Keratinocyte (primary cell): ENCODE measurements around the gene PSG7. TPM values are rescaled to one million over a fixed set of nuclear protein-coding genes. Genes with fewer than 3 reads are reported as not detected.
A peak's percentile ranks its signal among the peaks of the same experiment; 100 is the strongest.
"Not testable (repeated sequence)": the region's sequence is repeated elsewhere in the genome, so short reads cannot be mapped to it uniquely, and the experiment has no call there.

ENCODE experiments used
- DNase-seq: peaks from one replicate; pipeline ENCODE4 v3.0.0-alpha.2; 2011; ENCODE audit warnings: low read depth, missing footprints, low spot score
- FAIRE-seq: peaks from 2 replicates; lab custom pipeline; 2011; peaks lifted over from hg19 to GRCh38; lab: Jason Lieb, UNC
- H2AFZ ChIP-seq: 2 replicates; pipeline ENCODE4 v1.6.0; 2012; ENCODE audit warnings: low read length, control low read depth, inconsistent platforms; ENCODE audit not compliant: control insufficient read depth
- H3K27ac ChIP-seq: 2 replicates; pipeline ENCODE4 v1.5.1; 2011; ENCODE audit warnings: low read length; ENCODE audit not compliant: control insufficient read depth, insufficient read depth
- H3K27me3 ChIP-seq: 3 replicates; pipeline ENCODE4 v1.6.0; 2011; ENCODE audit warnings: low read length; ENCODE audit not compliant: control insufficient read depth, insufficient read depth; ENCODE audit errors: extremely low read depth
- H3K36me3 ChIP-seq, 2 experiments: 2 replicates in 1 of 2; 3 replicates in 1 of 2; pipeline ENCODE4 v1.5.1; 2011; ENCODE audit warnings: low read length in 2 of 2, mild to moderate bottlenecking in 1 of 2; ENCODE audit not compliant: control insufficient read depth in 2 of 2, insufficient read depth in 2 of 2; ENCODE audit errors: extremely low read depth in 1 of 2
- H3K4me1 ChIP-seq: 3 replicates; pipeline ENCODE4 v1.5.1; 2011; ENCODE audit warnings: low read length; ENCODE audit not compliant: control insufficient read depth, insufficient read depth; ENCODE audit errors: extremely low read depth
- H3K4me2 ChIP-seq: 3 replicates; pipeline ENCODE4 v1.6.0; 2011; ENCODE audit warnings: low read depth, low read length; ENCODE audit not compliant: control insufficient read depth, insufficient read depth; ENCODE audit errors: extremely low read depth
- H3K4me3 ChIP-seq, 3 experiments: fragments of 200-600 bp in 1 of 3; sonication (generic) in 1 of 3; 2 replicates in 2 of 3; 3 replicates in 1 of 3; pipeline ENCODE4 v1.5.1; 2011 to 2016; ENCODE audit warnings: low read length in 3 of 3, mild to moderate bottlenecking in 3 of 3, control low read depth in 2 of 3, inconsistent platforms in 1 of 3, low read depth in 1 of 3, mixed read lengths in 1 of 3, mixed run types in 1 of 3, moderate library complexity in 1 of 3; ENCODE audit not compliant: control insufficient read depth in 2 of 3, insufficient read depth in 2 of 3; ENCODE audit errors: extremely low read depth in 1 of 3
- H3K79me2 ChIP-seq: 2 replicates; pipeline ENCODE4 v1.6.0; 2012; ENCODE audit warnings: low read length; ENCODE audit not compliant: control insufficient read depth, insufficient read depth
- H3K9ac ChIP-seq: 3 replicates; pipeline ENCODE4 v1.6.0; 2011; ENCODE audit warnings: low read length; ENCODE audit not compliant: control insufficient read depth, insufficient read depth; ENCODE audit errors: extremely low read depth
- H3K9me1 ChIP-seq: 3 replicates; pipeline ENCODE4 v1.6.0; 2011; ENCODE audit warnings: low read length; ENCODE audit not compliant: control insufficient read depth, insufficient read depth; ENCODE audit errors: extremely low read depth
- H3K9me3 ChIP-seq: 2 replicates; pipeline ENCODE4 v1.5.1; 2012; ENCODE audit warnings: low read depth, low read length; ENCODE audit not compliant: control insufficient read depth
- H4K20me1 ChIP-seq: 3 replicates; pipeline ENCODE4 v1.6.0; 2011; ENCODE audit warnings: low read length; ENCODE audit not compliant: control insufficient read depth, insufficient read depth; ENCODE audit errors: extremely low read depth
- CTCF ChIP-seq, 3 experiments: IDR thresholded peaks in 1 of 3; conservative IDR thresholded peaks in 1 of 3; optimal IDR thresholded peaks in 1 of 3; 2 replicates in 2 of 3; 3 replicates in 1 of 3; pipeline versions ENCODE3 to v1.5.1; 2011; ENCODE audit warnings: low read length in 3 of 3, mild to moderate bottlenecking in 3 of 3, moderate library complexity in 2 of 3, control low read depth in 1 of 3, inconsistent platforms in 1 of 3; ENCODE audit not compliant: insufficient read depth in 2 of 3; ENCODE audit errors: extremely low read depth in 1 of 3
- EZH2 ChIP-seq: IDR thresholded peaks from one replicate; pipeline ENCODE4 v1.6.1; 2012; ENCODE audit warnings: inconsistent platforms, mild to moderate bottlenecking, low read length, moderate library complexity
- dilution Hi-C: fragments of 300-500 bp; cut with MboI; formaldehyde crosslinking; loops from one replicate; pipeline ENCODE4 v1.7.0; 2020; ENCODE audit warnings: low sequenced_read_pairs; ENCODE audit not compliant: extremely low pct_ligation_motif_present
- polyA plus RNA-seq, 5 experiments: library from polyadenylated mRNA; depleted of rRNA in 3 of 5; stranded (reverse) in 3 of 5; stranded (forward) in 1 of 5; unstranded in 1 of 5; fragments of >200 nt; gene quantifications; 1 replicate in 1 of 5; 2 replicates in 3 of 5; 3 replicates in 1 of 5; pipeline versions ENCODE4 v1.2.1 to v1.2.3, GENCODE V29; 2011 to 2012; ENCODE audit warnings: missing spikeins in 2 of 5, low read depth in 1 of 5, low replicate concordance in 1 of 5

The PSG7 gene
- polyA plus RNA-seq, 1 donor (not counting 4 experiments of a cell fraction or from before 2014, with no cell fraction given), result not detected

DNA sequence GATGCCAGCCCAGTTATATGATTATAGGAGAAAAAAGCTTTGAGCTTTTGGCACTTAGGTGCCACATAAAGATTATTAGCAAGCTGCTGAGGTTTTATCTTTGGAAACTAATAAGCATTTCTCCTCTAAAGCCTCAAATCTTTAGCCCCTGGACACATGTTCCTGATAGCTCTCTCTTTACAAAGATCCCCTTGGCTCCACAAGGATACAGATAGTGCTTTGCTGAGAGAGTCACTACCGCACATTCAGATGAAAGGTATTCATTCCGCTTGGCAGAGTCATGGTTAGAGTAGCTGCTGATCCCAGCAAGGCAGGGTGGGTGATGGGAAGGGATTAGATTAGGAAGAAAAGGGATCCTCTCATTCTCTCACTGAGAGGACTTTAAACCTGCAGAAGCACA is 28.2 kb upstream of the PSG7 start:
- Histone ChIP-seq H3K9ac (no peak overlapping the region), H3K79me2 (no peaks in the 10 kb centered on the region), H3K9me1 (no peaks in the 10 kb centered on the region), H3K27ac (peak overlapping the region; percentile 37), H3K4me3 (no peak overlapping the region), H2AFZ (no peak overlapping the region), H3K4me2 (peak overlapping the region; percentile 8), H3K36me3 (no peaks in the 10 kb centered on the region), H3K9me3 (no peaks in the 10 kb centered on the region), H4K20me1 (no peaks in the 10 kb centered on the region), H3K27me3 (no peaks in the 10 kb centered on the region), H3K4me1 (peaks cover 8% of the 10 kb centered on the region)
- DNase-seq (no peak), FAIRE-seq (peak; percentile 90)
- dilution Hi-C loops, result no loop called here
- TF ChIP-seq CTCF (optimal IDR thresholded peaks at IDR 0.05 in 1 of 3, IDR thresholded peaks at IDR 0.05 in 1 of 3, conservative IDR thresholded peaks at IDR 0.05 in 1 of 3; ENCODE audit: extremely low read depth in 1 of 3, insufficient read depth in 2 of 3, low read length in 3 of 3), result no peak
- TF ChIP-seq EZH2, result no peak

DNA sequence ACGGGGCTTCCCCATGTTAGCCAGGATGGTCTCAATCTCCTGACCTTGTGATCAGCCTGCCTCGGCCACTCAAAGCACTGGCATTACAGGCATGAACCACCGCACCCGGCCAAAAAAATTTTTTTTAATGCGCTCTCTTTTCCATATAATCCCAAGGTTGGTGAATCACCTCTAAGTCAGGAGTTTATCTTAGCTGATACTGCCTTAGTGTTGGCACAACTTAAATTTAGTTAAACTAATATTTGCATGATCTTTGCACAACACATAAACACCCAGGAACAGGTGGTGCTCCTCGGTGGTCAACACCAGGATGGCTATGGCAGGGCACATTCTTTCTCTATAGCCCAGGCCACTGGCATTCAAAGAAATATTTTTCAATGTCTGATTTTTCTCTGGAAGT is 24.1 kb upstream of the PSG7 start:
- no peak for TF ChIP-seq CTCF (optimal IDR thresholded peaks at IDR 0.05 in 1 of 3, IDR thresholded peaks at IDR 0.05 in 1 of 3, conservative IDR thresholded peaks at IDR 0.05 in 1 of 3; ENCODE audit: extremely low read depth in 1 of 3, insufficient read depth in 2 of 3, low read length in 3 of 3)
- no peak overlapping the region for H3K4me3 ChIP-seq
- H3K9me3 ChIP-seq, result no peaks in the 10 kb centered on the region
- no peak for DNase-seq
- H3K79me2 ChIP-seq, result no peaks in the 10 kb centered on the region
- no peaks in the 10 kb centered on the region for H3K9me1 ChIP-seq
- no peak overlapping the region for H3K4me2 ChIP-seq
- H3K4me1 ChIP-seq, result peaks cover 8% of the 10 kb centered on the region
- dilution Hi-C loops, result no loop called here
- H4K20me1 ChIP-seq, result no peaks in the 10 kb centered on the region
- H3K9ac ChIP-seq, result no peak overlapping the region
- H3K36me3 ChIP-seq, result no peaks in the 10 kb centered on the region
- H2AFZ ChIP-seq, result no peak overlapping the region
- no peak overlapping the region for H3K27ac ChIP-seq
- FAIRE-seq, result no peak
- H3K27me3 ChIP-seq, result no peaks in the 10 kb centered on the region

GRCh38 chr19:42952126-42952525 is 15.1 kb upstream of the PSG7 start:
- H4K20me1 ChIP-seq, H3K9me1 ChIP-seq, H3K36me3 ChIP-seq, DNase-seq, H3K9me3 ChIP-seq, H3K9ac ChIP-seq, FAIRE-seq, H3K4me3 ChIP-seq, H2AFZ ChIP-seq, H3K4me2 ChIP-seq, H3K79me2 ChIP-seq, H3K27me3 ChIP-seq, H3K4me1 ChIP-seq, dilution Hi-C loops, H3K27ac ChIP-seq: not testable (repeated sequence)

GRCh38 chr19:42951476-42951875 is 14.5 kb upstream of the PSG7 start:
- H3K27ac ChIP-seq, H3K36me3 ChIP-seq, DNase-seq, H4K20me1 ChIP-seq, H3K4me3 ChIP-seq, H3K9ac ChIP-seq, H3K4me2 ChIP-seq, H3K9me1 ChIP-seq, H3K27me3 ChIP-seq, H2AFZ ChIP-seq, H3K9me3 ChIP-seq, FAIRE-seq, H3K4me1 ChIP-seq, H3K79me2 ChIP-seq, dilution Hi-C loops: not testable (repeated sequence)
